Stimulated activated CD4-positive, alpha-beta T cell treated with anti-CD3 and anti-CD28 coated beads, Interleukin-1b, Interleukin-23, amount 100 ng/mL, for 48 hours (primary cell): ENCODE results near the gene MRO.
A peak's percentile ranks its signal among the peaks of the same experiment; 100 is the strongest.
"Not testable (repeated sequence)": the region's sequence is repeated elsewhere in the genome, so short reads cannot be mapped to it uniquely, and the experiment has no call there.

Experiments used
- DNase-seq: peaks from one replicate; pipeline ENCODE4 v3.0.0-alpha.2; 2020

The MRO gene

DNA sequence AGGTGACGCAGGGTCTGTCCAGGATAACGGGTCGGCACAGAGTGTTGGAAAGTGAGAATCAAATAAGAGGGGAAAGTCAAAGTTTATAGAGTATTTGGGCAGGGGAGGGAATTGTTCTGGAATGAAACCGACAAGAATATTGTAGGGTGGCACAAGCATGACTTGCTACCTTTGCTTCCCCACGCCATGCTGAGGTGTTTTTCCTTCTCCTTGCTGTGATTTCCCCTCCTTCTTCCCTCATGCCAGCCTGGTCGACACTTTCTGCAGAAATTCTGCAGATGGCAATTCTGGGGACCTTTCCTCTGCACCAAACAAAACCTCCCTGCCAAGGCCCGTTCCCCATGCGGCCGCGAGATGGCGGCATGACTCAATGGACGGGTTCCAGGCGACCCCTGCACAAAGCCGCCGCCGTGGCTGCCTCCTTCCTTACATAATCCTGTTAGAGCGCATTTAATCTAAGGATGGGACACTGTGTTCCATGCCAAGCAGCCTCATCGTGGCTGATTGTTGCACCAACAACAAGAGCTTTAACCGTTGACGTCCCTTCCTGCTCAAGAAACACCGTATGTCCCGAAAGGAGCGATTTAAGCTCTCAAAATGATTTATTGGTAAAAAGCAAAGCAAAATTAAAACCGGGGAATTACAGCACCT is at the start of gene MRO:
Gene MRO, minus strand, starts transcription at position 289 of the 651 bp plus-strand sequence. CDS start 10,616 bp downstream, outside the sequence.
- peak; percentile 80 for DNase-seq

- no peak for DNase-seq
Measured at GRCh38 chr18:50869150-50869549, 49.3 kb upstream of the MRO start.

DNA sequence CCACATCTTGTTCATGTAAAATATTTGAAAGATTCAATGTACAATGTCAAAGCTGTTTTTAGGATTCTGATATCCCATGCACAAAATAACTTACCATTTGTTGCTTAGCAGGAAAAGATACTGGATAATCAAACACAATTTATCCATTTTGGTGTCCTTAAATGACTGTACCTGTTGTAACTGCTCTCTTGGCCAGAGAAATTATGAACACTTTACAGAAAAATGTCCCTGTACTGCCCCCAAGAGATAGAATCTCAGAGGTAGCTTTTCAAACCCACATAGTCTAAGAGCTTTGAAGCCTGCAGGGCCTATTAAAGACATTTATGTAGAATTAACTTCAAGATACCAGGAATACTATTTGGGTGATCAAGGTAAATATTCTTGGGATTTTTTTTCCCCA is 46.9 kb upstream of the MRO start:
- DNase-seq, result no peak

DNA sequence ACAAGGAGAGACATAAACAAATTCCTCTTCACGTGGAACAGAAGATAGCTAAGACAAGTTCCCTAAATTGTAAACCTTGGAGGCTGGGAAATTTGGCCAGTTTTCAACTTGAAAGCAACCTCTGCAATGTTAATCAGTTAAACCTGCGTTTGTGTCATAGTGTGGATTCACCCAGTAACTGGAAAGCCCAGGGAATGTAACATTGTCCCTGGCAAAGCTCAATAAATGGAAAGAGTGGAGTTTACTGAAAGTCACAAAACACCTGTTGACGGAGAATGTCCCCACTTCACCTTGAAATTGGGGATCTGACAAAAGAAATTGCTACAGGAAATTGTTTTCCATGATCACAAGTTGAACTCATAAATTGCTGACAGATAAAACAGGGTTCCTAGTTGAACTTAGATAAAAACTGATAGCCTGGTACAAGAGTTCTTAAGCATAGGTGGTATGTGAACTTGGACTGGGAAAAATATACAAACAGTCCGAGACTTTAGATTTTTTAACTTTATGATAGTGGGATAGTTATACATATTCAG is 44.1 kb upstream of the MRO start:
- no peak for DNase-seq

GRCh38 chr18:50862401-50862800 is 42.6 kb upstream of the MRO start:
- DNase-seq, result no peak

GRCh38 chr18:50861617-50862016 is 41.8 kb upstream of the MRO start:
- no peak for DNase-seq

GRCh38 chr18:50859793-50860555 is 40.2 kb upstream of the MRO start:
- DNase-seq, result no peak

DNA sequence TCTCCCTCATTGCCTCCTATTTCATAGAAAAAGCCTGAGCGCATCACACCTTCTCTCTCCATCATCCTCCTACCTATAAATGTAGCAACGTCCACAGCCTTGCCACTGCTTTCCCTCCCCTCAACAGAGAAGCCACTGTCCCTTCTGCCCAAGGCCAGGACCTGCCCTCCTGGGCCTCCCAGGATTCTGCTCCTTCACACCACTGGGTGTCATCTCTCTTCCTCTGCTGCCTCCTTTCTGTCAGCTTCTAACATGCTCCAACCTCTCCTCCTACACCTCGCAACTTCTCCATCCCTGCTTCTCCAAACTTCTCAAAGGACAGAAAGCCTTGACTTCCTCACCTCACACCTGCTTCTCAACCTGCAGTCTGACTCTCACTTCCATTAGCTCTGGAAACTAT is 37.9 kb upstream of the MRO start:
- no peak for DNase-seq

- not testable (repeated sequence) for DNase-seq
Measured at GRCh38 chr18:50857166-50857565, 37.4 kb upstream of the MRO start.

- DNase-seq, result no peak
Measured at GRCh38 chr18:50855976-50856757, 36.4 kb upstream of the MRO start.

DNA sequence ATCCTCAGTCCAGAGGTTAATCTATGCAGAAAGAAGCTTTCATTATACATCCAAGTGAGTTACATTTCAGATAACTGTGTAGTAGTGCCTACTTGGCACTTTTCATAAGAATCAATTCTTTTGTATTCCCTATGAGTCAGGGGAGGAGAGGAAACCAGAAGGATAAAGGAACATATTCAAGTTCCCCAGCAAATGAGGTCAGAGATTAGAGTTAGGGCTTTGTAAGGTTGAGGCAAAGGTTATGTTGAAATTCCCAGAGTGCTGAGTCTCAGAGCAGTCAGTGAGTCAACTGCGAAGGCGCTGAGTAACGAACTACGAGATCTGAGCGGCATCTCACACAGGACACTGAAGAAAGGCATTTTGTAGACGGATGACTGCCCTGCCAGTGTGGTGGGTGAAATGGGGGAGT is 34.1 kb upstream of the MRO start:
- DNase-seq, result no peak

DNA sequence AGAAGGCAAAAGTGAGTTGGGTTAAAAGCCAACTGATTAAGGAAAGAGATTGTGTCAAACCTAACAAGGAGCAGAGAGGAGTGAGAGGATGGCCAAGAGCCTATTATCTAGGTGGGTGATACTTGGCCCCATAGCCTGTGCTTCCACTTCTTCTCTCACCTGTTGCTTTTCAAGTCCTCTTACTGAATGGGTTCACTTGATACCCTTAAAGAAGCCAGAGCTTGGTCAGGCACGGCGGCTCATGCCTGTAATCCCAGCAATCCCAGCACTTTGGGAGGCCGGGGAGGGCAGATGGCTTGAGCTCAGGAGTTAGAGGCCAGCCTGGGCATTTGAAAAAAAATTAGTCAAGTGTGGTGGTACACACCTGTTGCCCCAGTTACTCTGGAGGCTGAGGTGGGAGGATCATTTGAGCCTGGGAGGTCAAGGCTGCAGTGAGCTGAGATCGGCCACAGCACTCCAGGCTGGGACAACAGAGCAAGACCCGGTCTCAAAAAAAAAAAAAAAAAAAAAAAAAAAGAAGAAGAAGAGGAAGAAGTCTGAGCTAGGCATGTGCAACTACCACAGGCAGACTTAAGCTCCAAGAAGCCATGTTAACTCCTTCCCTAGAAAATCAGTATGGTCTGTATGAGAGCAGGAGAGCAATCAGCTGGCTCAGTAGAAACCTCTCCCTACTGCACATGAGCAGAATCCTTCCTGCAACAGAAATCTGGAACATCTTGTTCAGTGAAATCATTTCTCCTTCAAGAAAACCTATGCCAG is 30.7 kb upstream of the MRO start:
- DNase-seq, result no peak

- DNase-seq, result no peak
Measured at GRCh38 chr18:50849419-50849821, 29.6 kb upstream of the MRO start.

GRCh38 chr18:50848991-50849390 is 29.2 kb upstream of the MRO start:
- DNase-seq, result no peak

DNA sequence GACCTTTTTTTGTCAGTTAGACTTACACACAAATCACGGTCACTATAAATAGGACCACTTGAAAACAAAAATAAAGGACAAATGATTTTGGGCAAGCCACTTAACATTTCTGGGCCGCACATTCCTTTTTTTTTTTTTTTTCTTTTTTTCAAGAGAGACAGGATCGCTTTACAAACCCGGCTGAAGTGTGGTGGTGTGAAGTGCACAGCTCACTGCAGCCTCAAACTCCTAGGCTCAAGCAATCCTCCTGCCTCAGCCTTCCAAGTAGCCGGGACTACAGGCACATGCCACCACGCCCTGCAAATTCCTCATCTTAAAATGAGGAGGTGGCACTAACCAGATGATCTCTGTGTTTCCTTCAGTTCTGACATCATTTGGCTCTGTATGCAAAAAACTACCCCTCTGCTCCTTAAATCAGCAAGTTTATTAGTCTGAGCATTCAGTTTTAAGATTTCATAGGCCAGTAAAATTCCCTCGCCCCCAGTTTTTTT is 28.3 kb upstream of the MRO start:
- no peak for DNase-seq

GRCh38 chr18:50847192-50847591 is 27.4 kb upstream of the MRO start:
- DNase-seq, result no peak

- no peak for DNase-seq
Measured at GRCh38 chr18:50844960-50845359, 25.1 kb upstream of the MRO start.

DNA sequence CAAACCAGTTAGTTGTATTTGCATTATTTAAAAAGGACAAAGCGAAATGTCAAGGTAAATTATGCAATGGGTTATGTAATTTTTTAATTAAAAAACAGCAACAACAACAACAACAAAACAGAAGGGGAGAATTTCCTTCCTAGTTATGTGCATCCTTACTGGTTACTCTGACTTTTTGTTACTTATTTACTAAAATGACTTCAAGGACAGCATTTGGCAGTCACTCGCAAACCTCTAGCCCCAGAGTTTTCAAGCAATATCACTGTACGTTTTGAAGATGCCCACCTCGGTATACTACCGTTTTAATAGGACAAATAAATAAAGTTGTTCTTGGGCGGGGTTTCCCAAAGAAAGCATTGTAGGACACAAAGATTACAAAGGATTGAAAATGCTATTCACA is 24.7 kb upstream of the MRO start:
- no peak for DNase-seq

GRCh38 chr18:50842846-50843245 is 23.0 kb upstream of the MRO start:
- DNase-seq, result no peak

- no peak for DNase-seq
Measured at GRCh38 chr18:50839996-50840395, 20.2 kb upstream of the MRO start.

DNA sequence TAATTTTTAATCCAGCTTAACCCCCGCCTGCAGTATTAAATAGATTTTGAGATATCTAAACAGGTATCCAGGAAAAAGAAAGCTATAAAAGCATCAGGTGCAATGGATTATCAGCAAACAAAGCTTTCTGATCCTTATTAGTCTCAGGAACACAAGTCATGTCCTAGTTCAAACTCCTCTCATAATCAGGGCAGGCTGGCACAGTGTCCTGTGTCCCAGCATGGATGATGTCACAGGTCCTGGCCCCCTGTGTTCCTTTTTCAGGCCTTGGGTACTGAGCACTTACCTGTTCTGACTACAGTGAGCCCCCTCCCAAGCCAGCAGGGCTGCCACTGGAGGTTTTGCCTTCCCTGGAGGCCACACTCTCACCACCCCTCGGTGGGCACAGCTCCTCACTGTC is 19.5 kb upstream of the MRO start:
- DNase-seq, result no peak

DNA sequence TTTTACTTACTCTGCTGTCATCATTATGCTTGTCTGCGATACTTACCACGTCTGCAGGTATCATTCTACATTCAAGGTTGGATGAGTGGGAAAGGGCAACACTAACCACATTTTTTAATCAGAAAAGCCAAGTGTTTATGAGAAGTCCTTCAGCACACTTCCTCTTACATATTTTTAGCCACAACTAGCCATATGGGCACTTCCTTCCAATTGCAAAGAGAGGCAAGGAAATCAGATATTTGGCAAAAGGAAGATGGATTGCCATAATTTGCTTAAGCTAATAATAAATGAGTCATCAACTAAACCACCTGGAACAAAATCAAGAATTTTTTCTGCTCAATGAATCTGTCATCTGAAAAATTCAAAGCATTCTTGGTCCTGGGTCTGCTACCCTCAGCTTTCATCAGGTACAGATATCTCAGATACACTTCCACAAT is 16.7 kb upstream of the MRO start:
- DNase-seq, result no peak

- not testable (repeated sequence) for DNase-seq
Measured at GRCh38 chr18:50833496-50833895, 13.7 kb upstream of the MRO start.
